IPS-18a (cell line): Measurements from ENCODE around the gene VEZT.

Experiments
- H3K27ac ChIP-seq: one replicate; pipeline ENCODE4 v1.5.1; 2013; ENCODE audit warnings: low read length
- H3K27me3 ChIP-seq: one replicate; pipeline ENCODE4 v1.6.1; 2013; ENCODE audit warnings: mild to moderate bottlenecking, low read length; ENCODE audit not compliant: control insufficient read depth, insufficient read depth
- H3K36me3 ChIP-seq: one replicate; pipeline ENCODE4 v1.6.1; 2013; ENCODE audit warnings: low read depth, low read length; ENCODE audit not compliant: control insufficient read depth
- H3K4me1 ChIP-seq: one replicate; pipeline ENCODE4 v1.6.1; 2013; ENCODE audit warnings: low read depth, low read length; ENCODE audit not compliant: control insufficient read depth
- H3K4me3 ChIP-seq: one replicate; pipeline ENCODE4 v1.5.1; 2013; ENCODE audit warnings: low read length
- H3K9ac ChIP-seq: one replicate; pipeline ENCODE4 v1.6.1; 2013; ENCODE audit warnings: mild to moderate bottlenecking, low read length, moderate library complexity
- H3K9me3 ChIP-seq: one replicate; pipeline ENCODE4 v1.6.1; 2013; ENCODE audit warnings: low read depth, low read length; ENCODE audit not compliant: control insufficient read depth

VEZT gene

GRCh38 chr12:95241761-95242506 is 24.3 kb downstream of the VEZT start:
- Histone ChIP-seq H3K4me1 (no peaks in the 10 kb centered on the region), H3K9me3 (no peaks in the 10 kb centered on the region), H3K27ac (no peak overlapping the region), H3K27me3 (no peaks in the 10 kb centered on the region), H3K4me3 (no peak overlapping the region), H3K36me3 (peaks cover 7% of the 10 kb centered on the region), H3K9ac (no peak overlapping the region)

- H3K9me3 ChIP-seq = no peaks in the 10 kb centered on the region
- H3K4me1 ChIP-seq = no peaks in the 10 kb centered on the region
- H3K27ac ChIP-seq = no peak overlapping the region
- no peak overlapping the region for H3K4me3 ChIP-seq
- H3K9ac ChIP-seq = no peak overlapping the region
- peaks cover 7% of the 10 kb centered on the region for H3K36me3 ChIP-seq
- H3K27me3 ChIP-seq = no peaks in the 10 kb centered on the region
These were observed 26.0 kb downstream of the VEZT start for GRCh38 chr12:95243497-95244183.

- no peak overlapping the region for H3K9ac ChIP-seq
- H3K27me3 ChIP-seq = no peaks in the 10 kb centered on the region
- H3K27ac ChIP-seq = no peak overlapping the region
- H3K36me3 ChIP-seq = peaks cover 7% of the 10 kb centered on the region
- no peaks in the 10 kb centered on the region for H3K9me3 ChIP-seq
- peaks cover 5% of the 10 kb centered on the region for H3K4me1 ChIP-seq
- H3K4me3 ChIP-seq = no peak overlapping the region
These were observed 26.7 kb downstream of the VEZT start for GRCh38 chr12:95244350-95244749.

- H3K9me3 ChIP-seq = no peaks in the 10 kb centered on the region
- no peak overlapping the region for H3K9ac ChIP-seq
- H3K4me3 ChIP-seq = no peak overlapping the region
- no peak overlapping the region for H3K27ac ChIP-seq
- no peaks in the 10 kb centered on the region for H3K27me3 ChIP-seq
- peaks cover 4% of the 10 kb centered on the region for H3K36me3 ChIP-seq
- peaks cover 5% of the 10 kb centered on the region for H3K4me1 ChIP-seq
These were observed 30.5 kb downstream of the VEZT start for GRCh38 chr12:95248095-95248494.

- H3K36me3 ChIP-seq = peaks cover under 1% of the 10 kb centered on the region
- H3K9ac ChIP-seq = no peak overlapping the region
- no peak overlapping the region for H3K4me3 ChIP-seq
- no peaks in the 10 kb centered on the region for H3K9me3 ChIP-seq
- no peak overlapping the region for H3K27ac ChIP-seq
- peaks cover 5% of the 10 kb centered on the region for H3K4me1 ChIP-seq
- H3K27me3 ChIP-seq = no peaks in the 10 kb centered on the region
These were observed 31.2 kb downstream of the VEZT start for GRCh38 chr12:95248604-95249360.

GRCh38 chr12:95253386-95253785 is 35.8 kb downstream of the VEZT start:
- H3K9ac ChIP-seq = no peak overlapping the region
- no peaks in the 10 kb centered on the region for H3K9me3 ChIP-seq
- peaks cover 20% of the 10 kb centered on the region for H3K36me3 ChIP-seq
- H3K27me3 ChIP-seq = no peaks in the 10 kb centered on the region
- H3K4me3 ChIP-seq = no peak overlapping the region
- H3K4me1 ChIP-seq = peaks cover 26% of the 10 kb centered on the region
- H3K27ac ChIP-seq = no peak overlapping the region

GRCh38 chr12:95257541-95257940 is 39.9 kb downstream of the VEZT start:
- Histone ChIP-seq H3K27ac (no peak overlapping the region), H3K27me3 (no peaks in the 10 kb centered on the region), H3K4me3 (peak overlapping the region; percentile 8), H3K36me3 (peaks cover 29% of the 10 kb centered on the region), H3K9ac (no peak overlapping the region), H3K9me3 (no peaks in the 10 kb centered on the region), H3K4me1 (peaks cover 21% of the 10 kb centered on the region)

GRCh38 chr12:95258151-95258550 is 40.5 kb downstream of the VEZT start:
- Histone ChIP-seq H3K4me3 (no peak overlapping the region), H3K9me3 (no peaks in the 10 kb centered on the region), H3K9ac (no peak overlapping the region), H3K36me3 (peaks cover 35% of the 10 kb centered on the region), H3K27ac (no peak overlapping the region), H3K27me3 (no peaks in the 10 kb centered on the region), H3K4me1 (peaks cover 21% of the 10 kb centered on the region)

GRCh38 chr12:95258803-95259202 is 41.2 kb downstream of the VEZT start:
- Histone ChIP-seq H3K4me3 (no peak overlapping the region), H3K36me3 (peaks cover 41% of the 10 kb centered on the region), H3K9ac (no peak overlapping the region), H3K27me3 (no peaks in the 10 kb centered on the region), H3K27ac (no peak overlapping the region), H3K4me1 (peaks cover 21% of the 10 kb centered on the region), H3K9me3 (no peaks in the 10 kb centered on the region)

- Histone ChIP-seq H3K27me3 (no peaks in the 10 kb centered on the region), H3K27ac (no peak overlapping the region), H3K4me3 (no peak overlapping the region), H3K9ac (no peak overlapping the region), H3K36me3 (peaks cover 44% of the 10 kb centered on the region), H3K9me3 (no peaks in the 10 kb centered on the region), H3K4me1 (peaks cover 21% of the 10 kb centered on the region)
These were observed 41.8 kb downstream of the VEZT start for GRCh38 chr12:95259368-95259767.

GRCh38 chr12:95261109-95261508 is 43.5 kb downstream of the VEZT start:
- Histone ChIP-seq H3K4me3 (no peak overlapping the region), H3K9ac (no peak overlapping the region), H3K27ac (no peak overlapping the region), H3K36me3 (peaks cover 42% of the 10 kb centered on the region), H3K4me1 (peaks cover 21% of the 10 kb centered on the region), H3K27me3 (no peaks in the 10 kb centered on the region), H3K9me3 (no peaks in the 10 kb centered on the region)
